Measurements from ENCODE around the gene ZNF423.
A peak's percentile ranks its signal among the peaks of the same experiment; 100 is the strongest.

Gene ZNF423

DNA sequence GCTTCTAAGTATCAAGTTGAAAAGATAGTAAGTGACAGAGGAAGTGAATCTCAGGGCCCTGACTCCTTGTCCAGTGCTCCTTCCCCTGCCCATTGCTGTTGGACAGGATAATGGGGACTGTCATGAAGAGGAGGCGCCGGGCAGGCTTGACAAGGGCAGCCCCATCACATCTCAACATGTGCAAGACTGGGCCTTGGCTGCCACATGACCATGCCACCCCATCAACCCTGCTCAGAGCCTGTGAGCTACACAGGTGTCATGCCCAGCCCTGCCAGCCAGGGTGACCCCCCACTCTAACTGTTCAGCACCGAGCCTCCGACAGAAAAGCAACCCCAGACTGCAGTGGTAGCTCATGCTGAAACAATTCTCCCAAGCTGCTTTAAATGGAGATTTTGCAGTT is 310.7 kb downstream of the ZNF423 start:
- DNase-seq, result no peak

DNA sequence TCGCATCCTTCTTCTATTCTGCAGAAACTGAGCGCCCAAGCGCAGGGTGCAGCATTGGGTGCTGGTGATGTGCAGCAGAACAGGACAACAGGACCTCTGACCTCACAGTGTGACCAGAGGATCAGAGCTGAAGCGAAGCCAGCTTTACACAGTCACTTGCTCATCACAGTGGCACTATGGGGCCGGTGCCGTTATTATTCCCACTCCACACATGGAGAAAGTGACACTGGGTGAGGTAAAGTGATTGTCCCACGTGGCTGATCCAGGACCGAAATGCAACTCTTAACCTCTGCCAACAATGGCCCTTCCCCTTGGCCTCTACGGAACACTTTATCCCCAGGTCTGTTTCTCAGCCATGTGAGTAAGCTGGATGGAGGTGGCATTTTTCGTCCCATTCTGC is 311.1 kb downstream of the ZNF423 start:
- DNase-seq, result no peak

DNA sequence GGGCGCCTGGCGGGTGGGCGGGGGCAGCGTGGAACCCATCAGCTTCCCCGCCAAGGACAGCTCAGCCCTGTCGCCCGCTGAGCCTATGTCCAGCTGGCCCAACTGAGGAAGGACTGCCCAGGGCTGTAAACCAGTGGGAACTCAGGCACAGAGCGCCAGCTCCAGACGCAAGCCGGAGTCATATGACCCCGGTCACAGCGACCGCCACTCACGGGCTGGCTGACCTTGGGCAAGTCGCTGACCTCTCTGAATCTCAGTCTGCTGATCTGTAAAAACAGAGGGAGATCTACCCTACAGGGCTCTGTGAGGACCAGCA is 312.3 kb downstream of the ZNF423 start:
- no peak for DNase-seq

DNA sequence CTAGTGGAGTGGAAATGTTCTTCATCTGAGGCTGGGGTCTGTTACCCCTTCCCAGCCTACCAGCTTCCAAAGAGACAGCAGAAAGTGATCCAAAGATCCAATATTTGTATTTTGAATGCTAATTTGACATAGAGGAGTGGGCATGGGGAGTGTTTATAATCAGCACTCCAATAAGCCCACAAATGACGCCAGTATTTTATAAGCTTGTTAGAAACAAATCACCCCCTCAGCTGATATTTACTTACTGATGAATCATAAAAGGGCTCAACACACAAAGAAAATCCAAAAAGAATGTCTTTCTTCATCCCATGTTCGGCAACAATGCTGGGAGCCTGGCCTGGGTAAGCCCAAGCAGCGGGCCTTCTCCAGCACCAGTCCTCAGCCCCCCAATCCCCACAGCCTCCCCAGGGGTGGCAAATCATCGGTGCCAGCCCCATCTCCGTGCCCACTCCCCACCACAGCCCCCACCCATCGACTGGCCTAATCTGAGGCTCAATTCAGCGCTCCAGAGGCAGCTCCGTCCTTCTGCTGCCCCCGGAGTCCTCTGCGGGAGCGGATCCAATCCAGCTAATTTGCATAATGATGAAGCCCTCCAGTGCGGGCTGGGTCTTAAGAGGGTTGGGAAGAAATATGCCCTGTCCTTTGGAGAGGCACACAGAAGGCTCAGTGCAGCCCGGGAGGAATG is 312.8 kb downstream of the ZNF423 start:
- DNase-seq, result no peak

DNA sequence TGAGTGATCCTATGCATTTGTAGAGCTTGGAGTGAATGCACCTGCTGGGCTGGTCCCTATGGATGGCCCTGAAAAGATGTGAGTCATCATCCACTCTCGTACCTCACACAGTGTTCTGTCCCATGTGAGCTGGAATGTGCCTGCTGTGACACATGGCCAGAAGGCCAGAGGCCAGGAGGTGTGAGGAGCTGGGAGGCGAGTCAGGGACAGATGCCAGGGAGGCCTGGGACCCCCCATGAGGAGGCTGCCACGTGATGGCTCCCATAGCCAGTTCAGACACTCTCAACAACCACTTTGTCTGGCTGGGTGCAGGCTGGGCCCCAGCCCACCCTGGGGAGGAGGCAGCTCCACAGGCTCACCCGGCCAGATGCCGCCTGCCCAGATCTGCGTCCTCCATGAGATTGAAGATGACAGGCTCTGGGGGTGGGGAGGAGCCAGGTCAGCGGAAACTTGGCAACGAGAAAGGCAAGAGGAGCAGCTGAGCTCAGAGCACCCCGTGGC is 313.5 kb downstream of the ZNF423 start:
- DNase-seq, result no peak

DNA sequence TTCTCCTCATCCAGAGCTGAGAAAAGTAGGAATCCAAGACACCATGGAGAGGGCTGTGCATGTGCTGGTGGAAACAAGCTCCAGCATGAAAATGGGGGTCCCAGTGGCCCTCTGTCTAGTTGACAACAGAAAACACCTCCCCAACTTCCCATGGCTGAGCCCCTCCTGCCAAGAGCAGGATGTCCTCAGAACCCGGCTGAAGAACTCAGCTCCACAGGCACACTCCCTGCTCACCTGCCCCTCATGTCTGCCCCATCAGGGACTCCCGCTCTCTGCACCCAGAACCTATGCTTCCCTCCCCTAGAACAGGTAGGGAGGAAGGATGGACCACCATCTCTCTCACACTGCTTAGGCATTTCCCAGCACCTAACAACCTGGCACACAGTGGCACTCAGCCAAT is 315.1 kb downstream of the ZNF423 start:
- no peak for DNase-seq

DNA sequence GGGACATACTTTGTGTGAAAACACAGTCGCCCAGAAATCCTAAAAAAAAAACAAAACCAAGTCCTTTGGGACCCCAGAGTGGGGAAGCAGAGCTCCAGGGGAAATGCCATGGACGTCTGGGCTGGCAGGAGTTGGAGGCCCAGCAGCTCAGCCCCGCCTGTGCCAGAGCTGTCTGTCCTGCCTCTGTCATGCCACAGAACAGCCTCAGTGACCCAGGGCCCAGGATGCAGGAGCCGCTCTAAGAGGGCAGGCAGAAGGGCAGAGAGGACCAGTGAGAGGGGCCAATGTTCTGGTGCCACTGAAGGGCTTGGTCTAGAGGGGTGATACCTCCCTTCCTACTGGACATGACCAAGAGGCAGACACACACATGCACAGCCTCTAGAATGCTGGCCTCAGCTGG is 316.2 kb downstream of the ZNF423 start:
- DNase-seq, result no peak

DNA sequence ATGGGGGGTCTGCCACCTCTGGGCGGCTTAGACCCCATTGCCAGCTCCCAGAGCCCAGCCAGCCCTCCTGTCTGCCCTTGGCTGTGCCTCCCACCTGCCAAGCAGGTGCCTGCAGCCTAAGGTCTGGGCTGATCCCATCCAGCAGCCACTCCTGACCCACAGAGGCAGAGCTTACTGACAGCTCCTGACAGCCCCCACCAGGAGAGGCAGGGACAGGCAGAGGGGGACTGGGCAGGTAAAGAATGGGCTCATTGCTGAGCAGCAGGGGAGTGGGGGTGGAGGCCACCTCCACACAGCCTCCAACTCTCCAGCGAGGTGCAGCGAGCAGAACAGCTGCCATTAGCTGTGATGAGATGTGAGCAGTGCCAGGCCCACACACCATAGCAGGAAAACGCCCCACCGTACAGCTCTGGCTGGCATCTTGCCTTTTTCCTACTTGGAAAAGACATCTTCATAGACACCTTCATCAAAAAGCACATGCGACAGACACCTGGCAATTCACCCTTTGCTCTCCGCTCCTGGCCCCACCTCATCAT is 317.9 kb downstream of the ZNF423 start:
- no peak for DNase-seq

DNA sequence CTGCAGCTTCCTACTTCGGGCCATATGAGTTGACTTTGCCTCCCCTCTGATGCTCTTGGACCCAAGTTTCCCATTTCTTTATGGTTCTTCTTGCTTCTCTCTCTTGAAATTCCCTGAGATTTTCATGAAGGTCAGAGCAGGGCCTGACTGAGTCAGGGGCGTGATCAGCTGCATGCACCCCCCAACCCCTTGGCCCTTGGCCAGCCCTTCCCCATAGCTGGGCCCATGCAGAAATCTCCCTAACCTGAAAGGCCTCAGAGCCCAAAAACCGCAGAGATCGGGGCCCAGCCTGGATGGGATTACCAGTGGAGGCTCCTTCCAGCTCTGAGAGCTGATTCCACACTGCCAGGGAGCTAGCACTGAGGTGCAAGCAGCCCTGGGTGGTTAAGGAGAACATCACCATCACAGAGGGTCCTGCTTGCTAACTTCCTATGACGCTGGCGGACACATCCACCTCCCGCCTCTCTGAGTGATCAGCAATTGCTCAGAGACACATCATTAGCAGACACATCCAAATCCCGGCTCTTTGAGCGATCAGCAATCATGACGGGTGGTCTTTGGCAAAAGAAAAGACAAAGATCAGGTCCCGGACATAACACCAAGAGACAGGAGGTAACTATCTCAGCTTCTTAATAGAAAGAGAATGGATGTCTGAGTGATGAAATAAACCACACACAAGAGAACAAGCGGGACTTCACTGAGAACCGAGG is 320.9 kb downstream of the ZNF423 start:
- DNase-seq, result no peak

DNA sequence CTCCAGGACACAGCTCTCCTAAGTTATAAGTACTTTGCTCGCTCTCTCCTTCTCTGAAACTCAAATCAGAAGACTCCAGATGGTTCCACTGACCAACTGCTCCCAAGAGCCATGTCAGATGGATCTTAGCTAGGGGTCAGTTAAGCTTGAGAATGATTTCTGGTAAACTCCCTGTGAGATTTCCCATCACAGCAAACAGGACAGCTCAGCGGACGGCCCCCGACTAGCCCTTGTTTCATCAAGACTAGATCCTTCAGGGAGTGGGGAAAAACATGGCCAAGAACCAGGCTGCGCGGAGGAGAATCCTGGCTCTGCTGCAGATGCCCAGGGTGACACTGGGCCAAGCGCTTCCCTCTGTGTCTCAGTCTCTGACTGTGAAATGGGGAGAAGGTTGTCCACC is 322.5 kb downstream of the ZNF423 start:
- DNase-seq, result no peak

DNA sequence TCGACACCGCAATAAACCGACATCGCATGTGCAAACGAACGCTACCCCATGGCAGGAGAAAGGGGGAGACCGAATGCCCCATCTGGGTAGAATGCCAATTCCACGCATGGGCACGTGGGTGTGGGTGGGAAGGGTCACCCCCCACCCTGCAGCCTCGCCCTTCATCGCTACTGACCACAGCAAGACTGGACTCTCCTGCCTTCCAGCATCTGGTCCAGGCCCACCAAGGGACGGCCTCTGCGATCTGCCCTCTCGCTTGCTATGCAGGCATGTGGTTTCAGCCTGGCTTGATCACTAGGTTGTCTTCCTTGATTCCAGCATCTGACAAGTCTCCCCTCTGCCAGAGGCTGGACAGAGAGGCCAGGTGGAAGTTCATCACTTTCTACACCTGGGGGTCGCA is 323.0 kb downstream of the ZNF423 start:
- DNase-seq, result no peak

DNA sequence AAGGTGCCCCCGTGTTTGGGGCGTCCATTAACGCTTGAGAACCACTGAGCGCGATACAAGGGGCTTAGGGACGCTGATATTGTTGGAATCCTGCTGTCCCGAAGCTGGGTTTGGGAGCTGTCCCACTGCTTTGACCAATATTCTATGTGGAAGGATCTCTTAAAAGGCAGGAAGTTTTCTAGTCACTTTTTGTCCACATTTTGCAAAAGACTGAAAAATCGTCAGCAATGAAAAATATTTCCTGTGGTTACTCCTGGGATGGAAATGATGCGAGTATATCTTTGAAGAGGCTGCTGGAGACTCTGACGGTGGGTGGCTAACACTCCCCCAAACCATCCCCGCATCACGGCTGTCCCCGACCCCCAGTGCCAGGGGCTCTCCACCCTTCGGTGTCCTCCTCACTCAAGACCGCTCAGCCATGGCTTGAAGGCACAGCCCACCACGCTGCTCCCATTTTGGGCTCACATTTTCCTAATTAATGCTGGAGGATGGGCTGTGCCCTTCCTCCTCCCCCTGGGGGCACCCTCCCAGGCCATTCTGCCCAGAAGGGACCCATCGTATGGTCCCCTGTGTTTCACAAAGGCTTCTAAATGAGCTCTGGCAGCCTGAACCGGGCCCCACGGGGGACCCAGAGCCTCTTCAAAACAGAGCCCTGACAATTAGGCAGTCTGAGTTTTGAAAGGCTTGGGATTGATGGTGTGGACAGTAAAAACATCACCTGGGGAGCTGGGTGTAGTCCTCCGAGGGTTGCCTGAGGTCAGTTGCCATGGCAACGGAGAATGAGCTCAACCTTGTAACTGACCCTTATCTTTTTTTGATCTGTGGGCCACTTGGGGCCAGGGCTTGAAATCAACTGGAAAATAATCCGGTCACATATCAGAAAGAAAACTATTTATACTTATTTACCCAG is 323.7 kb downstream of the ZNF423 start:
- no peak for DNase-seq

DNA sequence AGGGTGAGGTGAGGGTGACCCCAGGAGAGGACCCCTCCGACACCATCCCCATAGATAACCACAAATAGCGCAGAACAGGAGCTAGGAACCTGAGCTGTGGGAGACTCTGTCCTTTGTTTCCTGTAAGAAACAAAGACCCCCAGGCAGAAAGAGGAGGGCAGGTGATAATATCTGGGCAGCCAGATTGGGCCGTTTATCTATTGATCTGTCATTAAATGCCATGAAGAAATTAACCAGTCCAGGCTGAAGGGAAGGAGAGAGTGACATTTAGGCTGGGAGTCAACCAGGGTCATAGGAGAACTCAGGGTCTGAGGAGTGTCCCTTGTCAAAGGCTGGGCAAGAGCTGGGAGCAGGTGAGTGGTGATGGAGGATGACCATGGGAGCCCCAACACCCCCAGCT is 324.5 kb downstream of the ZNF423 start:
- DNase-seq, result no peak

DNA sequence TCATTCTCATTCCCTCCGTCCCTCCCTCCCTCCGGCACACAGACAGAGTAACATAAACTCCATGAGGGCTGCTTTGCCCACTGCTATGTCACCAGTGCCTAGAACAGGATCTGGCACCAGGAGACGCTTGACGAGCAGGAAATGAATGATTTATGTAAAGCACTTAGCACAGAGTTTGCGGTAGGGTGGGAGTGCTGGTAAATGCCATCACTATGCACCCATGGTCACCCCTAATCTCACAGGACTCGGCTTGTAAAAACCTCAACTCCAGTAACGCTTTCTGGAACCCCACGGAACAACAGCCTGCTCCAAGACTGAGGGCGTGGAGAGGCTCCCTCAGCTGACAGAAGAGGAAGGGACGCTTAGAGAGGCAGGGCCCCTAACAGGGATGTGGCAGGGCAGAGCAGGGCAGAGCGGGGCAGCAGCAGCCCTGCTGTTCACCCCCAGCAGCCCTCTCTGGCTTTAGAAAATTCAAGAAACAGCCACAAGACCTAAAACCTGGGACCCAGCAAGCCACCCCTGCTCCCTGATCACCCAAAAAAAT is 325.4 kb downstream of the ZNF423 start:
- peak; percentile 45 for DNase-seq

DNA sequence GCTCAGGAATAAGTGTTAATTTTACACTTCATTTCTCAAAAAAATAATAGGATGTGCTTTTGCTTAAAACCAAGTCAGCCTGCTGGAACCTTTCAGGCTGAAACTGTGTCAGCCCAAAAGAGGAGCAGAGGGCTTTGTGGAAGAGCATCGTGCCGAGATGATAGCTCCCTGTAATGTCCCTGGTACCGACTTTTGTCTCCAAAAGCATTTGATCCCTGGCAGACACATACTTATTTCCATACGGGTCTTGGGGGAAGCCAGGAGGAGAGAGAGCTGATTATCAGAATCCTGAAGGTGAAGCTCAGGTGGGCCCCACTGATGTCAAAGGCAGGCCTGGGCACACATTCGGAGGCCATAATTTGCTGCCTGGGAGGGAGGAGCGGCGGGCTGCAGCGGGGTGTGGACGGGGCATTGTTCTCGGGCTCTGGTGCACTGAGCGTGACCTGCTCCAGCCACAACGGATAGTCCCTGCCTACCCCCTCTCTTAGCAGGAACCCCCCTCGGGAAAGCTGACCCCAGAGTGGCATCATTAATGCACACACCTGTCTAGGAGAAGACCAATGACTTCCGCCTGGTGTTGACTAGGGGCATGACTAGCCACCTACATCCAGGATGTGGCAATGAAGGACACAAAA is 326.4 kb downstream of the ZNF423 start:
- no peak for DNase-seq

DNA sequence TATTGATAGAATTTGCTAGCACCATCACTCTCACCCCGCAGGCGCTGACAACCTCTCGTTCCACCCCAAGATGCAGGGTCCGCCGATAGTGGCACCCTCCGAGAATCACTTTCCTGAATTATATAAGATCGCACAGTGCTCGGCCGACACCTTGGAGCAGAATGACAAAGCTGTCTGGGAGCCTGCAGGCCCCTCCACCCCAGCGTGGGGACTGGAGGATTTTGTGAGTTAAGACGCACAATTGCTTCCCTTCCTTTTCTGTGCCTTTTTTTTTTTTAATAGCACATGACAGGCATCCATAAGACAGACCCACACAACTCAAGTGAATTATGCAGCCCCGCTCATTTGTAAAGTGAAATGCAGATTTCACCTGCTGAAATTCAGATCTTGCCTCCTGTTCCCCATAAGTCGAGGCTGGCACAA is 327.0 kb downstream of the ZNF423 start:
- no peak for DNase-seq

DNA sequence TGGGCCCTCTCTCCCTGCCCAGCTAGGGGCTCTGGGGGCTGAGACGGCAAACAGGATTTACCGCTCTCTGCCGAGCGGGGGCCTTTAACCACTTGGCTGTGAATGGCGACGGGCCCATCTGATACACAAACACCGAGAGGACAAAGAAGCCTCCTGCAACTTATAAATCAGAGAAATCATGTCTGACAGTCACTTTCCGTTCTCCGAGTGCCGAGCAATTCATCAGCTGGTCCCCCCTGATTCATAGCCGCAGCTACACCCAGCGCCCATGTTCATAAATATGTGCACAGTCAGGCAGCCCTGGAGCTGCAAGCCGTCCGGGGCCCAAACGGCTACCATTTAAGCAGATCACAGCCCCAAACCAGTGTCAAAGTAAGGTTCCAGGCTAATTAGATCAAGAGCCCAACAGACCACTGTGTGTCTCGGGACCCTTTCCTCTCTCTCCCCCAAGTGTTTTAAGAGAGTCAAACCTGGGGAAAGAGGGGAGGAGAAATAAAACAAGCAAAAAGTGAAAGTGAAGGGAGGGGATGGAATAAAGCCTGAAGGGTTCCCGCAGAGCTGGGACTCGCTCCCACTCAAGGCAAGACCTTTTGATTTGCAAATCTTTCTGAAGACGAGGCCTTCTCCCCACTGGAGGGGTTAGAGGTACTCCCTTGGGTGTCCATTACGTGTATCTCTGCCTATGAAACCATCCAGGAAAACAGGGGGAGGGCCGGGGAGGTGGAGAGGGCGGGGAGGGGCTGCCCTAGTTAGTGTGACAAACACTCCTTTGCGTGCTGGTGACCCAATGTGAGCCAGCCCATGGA is 327.6 kb downstream of the ZNF423 start:
- no peak for DNase-seq

DNA sequence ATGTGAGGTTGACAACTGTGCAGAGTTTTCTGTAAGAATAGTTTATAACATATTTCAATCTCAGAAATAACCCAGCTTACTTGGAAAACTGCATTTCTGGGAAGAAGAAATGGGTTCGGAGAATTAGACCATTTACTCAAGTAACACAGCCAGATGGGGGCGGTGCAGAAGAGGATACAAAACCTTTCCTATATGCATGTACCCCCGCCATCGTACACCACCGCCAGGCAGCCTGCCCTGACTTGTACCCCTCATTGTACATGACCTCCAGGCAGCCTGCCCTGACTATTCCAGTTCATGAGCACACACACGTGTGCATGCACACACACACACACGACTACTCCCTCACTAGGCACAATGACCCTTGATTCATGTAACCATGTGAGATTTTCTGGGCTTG is 328.3 kb downstream of the ZNF423 start:
- no peak for DNase-seq

DNA sequence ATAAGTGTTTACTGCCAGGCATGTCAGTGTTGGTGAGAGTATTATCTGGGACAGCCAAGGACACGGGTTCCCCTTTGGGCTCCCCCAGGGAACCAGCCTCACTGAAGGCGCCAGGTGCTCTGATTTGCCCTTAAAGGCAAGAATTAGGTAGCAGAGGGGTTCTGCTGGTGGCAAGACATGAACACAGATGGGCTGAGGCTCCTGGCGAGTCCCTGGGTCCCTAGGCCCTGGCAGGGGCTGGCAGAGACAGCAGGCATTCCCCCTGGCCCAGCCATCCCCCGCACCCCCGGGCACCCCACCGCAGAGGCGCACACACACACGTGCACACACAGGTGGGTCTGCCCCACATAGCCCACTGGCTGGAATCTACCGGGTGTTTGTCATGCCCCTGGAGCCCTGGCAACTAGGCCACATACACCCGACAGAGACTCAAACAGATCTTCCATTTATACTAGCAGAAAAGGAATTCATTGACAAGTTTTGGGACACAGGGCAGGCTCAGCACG is 329.0 kb downstream of the ZNF423 start:
- no peak for DNase-seq

DNA sequence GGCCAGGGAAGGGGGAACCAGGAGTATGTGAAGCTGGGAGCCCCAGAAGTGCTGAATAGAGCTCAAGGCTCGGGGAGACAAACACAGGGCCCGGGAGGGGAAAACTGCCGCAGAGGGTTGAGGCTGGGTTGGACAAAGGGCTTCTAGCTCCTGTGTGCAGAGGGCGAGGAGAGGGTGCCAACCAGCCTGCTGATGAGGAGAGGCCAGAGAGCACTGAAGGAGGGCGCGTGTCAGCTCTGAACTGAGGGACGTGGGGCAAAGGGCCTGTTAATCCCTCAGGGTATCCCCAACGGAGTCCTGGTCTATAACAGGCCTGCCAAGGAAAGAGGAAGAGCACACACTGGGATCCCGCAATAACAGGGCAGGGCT is 331.0 kb downstream of the ZNF423 start:
- no peak for DNase-seq

DNA sequence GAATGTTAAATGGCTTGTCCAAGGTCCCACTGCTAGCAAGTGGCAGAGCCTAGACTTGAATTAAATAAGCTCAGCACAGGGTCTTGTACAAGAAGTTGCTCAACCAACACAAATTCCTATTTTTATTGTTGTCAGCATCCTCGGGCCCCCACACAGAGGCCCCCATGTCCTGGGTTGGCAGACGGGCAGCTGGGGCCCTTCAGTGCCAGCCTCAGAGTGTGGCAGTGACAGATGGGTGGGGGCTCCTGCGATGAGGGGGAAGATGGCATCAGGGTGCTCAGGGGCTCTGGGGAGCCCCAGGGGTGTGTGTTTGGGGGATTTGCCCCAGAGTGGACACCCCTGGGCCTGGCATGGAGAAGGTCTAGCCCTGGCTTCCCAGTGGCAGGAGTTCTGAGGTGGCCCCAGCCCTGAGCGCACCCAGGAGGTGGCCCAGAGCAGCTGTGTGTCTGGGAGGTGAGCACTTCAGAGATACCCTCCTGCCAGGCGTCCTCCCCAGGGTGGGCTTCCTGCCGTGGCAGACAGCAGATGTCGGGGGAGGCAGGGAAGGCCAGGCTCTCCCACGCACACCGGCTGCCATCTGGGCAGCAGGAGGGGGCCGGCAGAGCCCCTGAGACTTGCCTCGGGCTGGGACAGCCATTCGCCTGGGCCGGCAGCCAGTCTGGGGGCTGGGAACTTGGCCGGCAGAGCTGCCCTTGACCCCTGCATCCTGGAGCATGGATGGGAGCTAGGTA is 331.5 kb downstream of the ZNF423 start:
- DNase-seq, result no peak

All from GDM1 (cell line).